C4-2B (cell line): Measurements from ENCODE around the gene ZNF609.

ENCODE experiments used
- H3K27ac ChIP-seq: fragments of 450-650 bp; 2 replicates; pipeline ENCODE4 v1.5.1; 2017
- CTCF ChIP-seq: fragments of 450-650 bp; conservative IDR thresholded peaks from 2 replicates; pipeline ENCODE4 v1.5.1; 2017; ENCODE audit warnings: mild to moderate bottlenecking
- ZFX ChIP-seq: fragments of 450-650 bp; IDR thresholded peaks from 2 replicates; pipeline ENCODE4 v1.6.1; 2017

Gene ZNF609

GRCh38 chr15:64685230-64685888 lies 225.0 kb downstream of the ZNF609 start:
- H3K27ac ChIP-seq, result no peak overlapping the region
- TF ChIP-seq ZFX (no peak), CTCF (no peak)

GRCh38 chr15:64686130-64686735 lies 225.9 kb downstream of the ZNF609 start:
- TF ChIP-seq ZFX (no peak), CTCF (peak; percentile 91)
- no peak overlapping the region for H3K27ac ChIP-seq

GRCh38 chr15:64687172-64687571 lies 226.8 kb downstream of the ZNF609 start:
- H3K27ac ChIP-seq, result no peak overlapping the region
- TF ChIP-seq CTCF (no peak), ZFX (no peak)

GRCh38 chr15:64687688-64688087 lies 227.3 kb downstream of the ZNF609 start:
- TF ChIP-seq ZFX (no peak), CTCF (no peak)
- H3K27ac ChIP-seq, result no peak overlapping the region

GRCh38 chr15:64688770-64689169 lies 228.4 kb downstream of the ZNF609 start:
- no peak overlapping the region for H3K27ac ChIP-seq
- TF ChIP-seq CTCF, result no peak
- no peak for TF ChIP-seq ZFX

- H3K27ac ChIP-seq, result no peak overlapping the region
- TF ChIP-seq CTCF (no peak), ZFX (no peak)
Measured at GRCh38 chr15:64690008-64690407, 229.6 kb downstream of the ZNF609 start.

GRCh38 chr15:64690578-64691296 lies 230.4 kb downstream of the ZNF609 start:
- no peak; the same call in 1 of the 2 replicates for TF ChIP-seq CTCF
- no peak for TF ChIP-seq ZFX
- no peak overlapping the region for H3K27ac ChIP-seq
